Psoas muscle (tissue), 8 donors: ENCODE results near the gene OBSCN. TPM values are rescaled to one million over a fixed set of nuclear protein-coding genes. Genes with fewer than 3 reads are reported as not detected.

Experiments
- ATAC-seq, 4 donors: fragments of 200-7000 bp; cut with Tn5 transposase; one replicate each; pipeline ENCODE4 v1.9.1; 2020; ENCODE audit warnings: moderate library complexity in 3 of 4, mild to moderate bottlenecking in 2 of 4
- DNase-seq, 2 donors: peaks; one replicate each; pipeline ENCODE4 v3.0.0-alpha.2; 2020
- H3K27ac ChIP-seq: fragments of 200-600 bp; one replicate; pipeline ENCODE4 v1.8.0; 2022
- H3K27me3 ChIP-seq, 3 donors: fragments of 200-600 bp in 1 of 3; one replicate each; pipeline versions ENCODE4 v1.6.1 to v1.8.0; 2013 to 2022; ENCODE audit warnings: low read length in 2 of 3, mild to moderate bottlenecking in 2 of 3, moderate library complexity in 1 of 3; ENCODE audit not compliant: insufficient read depth in 3 of 3
- H3K36me3 ChIP-seq, 2 donors: fragments of 200-600 bp in 1 of 2; one replicate each; pipeline versions ENCODE4 v1.6.1 to v1.8.0; 2013 to 2022; ENCODE audit warnings: low read depth in 1 of 2, mild to moderate bottlenecking in 1 of 2, moderate library complexity in 1 of 2; ENCODE audit not compliant: insufficient read depth in 1 of 2
- H3K4me1 ChIP-seq: fragments of 200-600 bp; one replicate; pipeline ENCODE4 v1.8.0; 2022
- H3K4me3 ChIP-seq: fragments of 200-600 bp; one replicate; pipeline ENCODE4 v1.8.0; 2022; ENCODE audit warnings: mild to moderate bottlenecking
- H3K9me3 ChIP-seq: fragments of 200-600 bp; one replicate; pipeline ENCODE4 v1.8.0; 2022
- CTCF ChIP-seq: fragments of 200-600 bp; IDR thresholded peaks from one replicate; pipeline ENCODE4 v1.8.0; 2022; ENCODE audit warnings: antibody characterized with exemption
- WGBS, 3 donors: extraction: QIAGEN DNeasy Blood & Tissue Kit; methylation state at CpG; one replicate each; pipeline versions ENCODE4 v1.1.6 to v1.1.7; 2013; 5-methylcytosine and 5-hydroxymethylcytosine counted together
- intact Hi-C, 2 donors: fragments of 100-400 bp; cut with DNase I; formaldehyde crosslinking; loops; one replicate each; pipeline versions ENCODE4 v1.11.0 to v1.14.2; 2022
- polyA plus RNA-seq, 3 donors: library from polyadenylated mRNA; stranded (reverse); fragments of 200-250 nt; gene quantifications; one replicate each; pipeline ENCODE4 v1.2.3, GENCODE V29; 2013
- total RNA-seq, 4 donors: library from RNA; stranded (reverse); fragmentation: NEBNext Ultra II Directional in 2 of 4; extraction: Animal tissue kit (Norgen Biotek cat#: 25700) in 2 of 4; gene quantifications; one replicate each; pipeline versions ENCODE4 v1.2.1 to v1.2.4, GENCODE V29; 2021 to 2023
- donor health status: healthy with polysubstance abuse.
- donor health status: DM: no; HTN: no; CAD: no; lungs with moderate emphysema.
- donor health status: Bipolar disorder and iron deficiency.
- donor health status: healthy.
- donor health status: DM: yes; HTN: yes; CAD: no.
- donor health status: DM: no; HTN: no; CAD: no.
- donor health status: DM: no; HTN: no; CAD: no.
- donor health status: DM: yes; HTN: yes; CAD: no.

Gene OBSCN
- total and polyA plus RNA-seq, 7 donors = 397 to 1,869 (median 1,061) TPM

DNA sequence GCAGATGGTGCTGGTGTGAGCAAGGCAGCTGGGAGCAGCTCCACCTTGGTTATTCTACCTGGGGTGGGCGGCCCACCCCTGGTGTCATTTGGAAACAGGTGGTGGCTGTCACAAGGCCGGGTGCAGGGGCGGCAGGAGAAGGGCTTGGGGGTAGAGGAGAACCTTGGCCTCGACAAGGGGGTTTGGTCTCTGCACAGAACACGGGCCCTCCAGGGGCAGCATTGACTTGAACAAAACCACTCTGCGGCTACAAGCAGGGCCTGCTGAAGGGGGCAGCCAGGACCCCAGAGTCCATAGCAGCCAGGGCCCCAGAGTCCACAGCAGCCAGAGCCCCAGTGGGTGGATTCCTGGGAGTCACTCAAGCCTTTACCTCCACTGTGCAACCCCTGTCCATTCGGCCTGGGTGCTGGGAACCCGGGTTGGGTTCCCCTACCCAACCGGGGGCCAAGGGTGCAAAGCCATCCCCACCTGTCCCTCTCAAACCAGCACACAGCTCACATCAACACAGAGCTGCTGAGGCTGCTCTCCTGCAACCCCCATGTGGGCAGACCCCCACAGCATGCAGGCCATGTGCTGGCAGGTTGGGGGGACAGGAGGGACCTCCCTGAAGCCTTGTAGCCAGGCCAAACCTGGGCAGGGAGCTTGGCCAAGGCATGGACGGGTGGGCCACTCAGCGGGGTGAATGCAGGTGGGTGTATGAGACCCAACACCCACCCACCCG is 191.1 kb downstream of the OBSCN start:
- Histone ChIP-seq H3K36me3 (peaks cover 0 to 48% of the 10 kb centered on the region in 2 donors), H3K9me3 (no peaks in the 10 kb centered on the region), H3K27ac (no peak overlapping the region), H3K4me1 (peaks cover under 1% of the 10 kb centered on the region), H3K4me3 (no peak overlapping the region), H3K27me3 (no peaks in the 10 kb centered on the region)
- TF ChIP-seq CTCF = no peak
- intact Hi-C loops = loop anchor here in 1 of 2 donors (10.0 kb wide), 1 partner anchor 274 kb away; no protein-coding TSS in a partner anchor
- 90 to 95% (median 93%) methylated on average over 11 to 12 of the region's 12 CpGs for WGBS, 3 donors
- DNase-seq = no peak
- no peak for ATAC-seq

DNA sequence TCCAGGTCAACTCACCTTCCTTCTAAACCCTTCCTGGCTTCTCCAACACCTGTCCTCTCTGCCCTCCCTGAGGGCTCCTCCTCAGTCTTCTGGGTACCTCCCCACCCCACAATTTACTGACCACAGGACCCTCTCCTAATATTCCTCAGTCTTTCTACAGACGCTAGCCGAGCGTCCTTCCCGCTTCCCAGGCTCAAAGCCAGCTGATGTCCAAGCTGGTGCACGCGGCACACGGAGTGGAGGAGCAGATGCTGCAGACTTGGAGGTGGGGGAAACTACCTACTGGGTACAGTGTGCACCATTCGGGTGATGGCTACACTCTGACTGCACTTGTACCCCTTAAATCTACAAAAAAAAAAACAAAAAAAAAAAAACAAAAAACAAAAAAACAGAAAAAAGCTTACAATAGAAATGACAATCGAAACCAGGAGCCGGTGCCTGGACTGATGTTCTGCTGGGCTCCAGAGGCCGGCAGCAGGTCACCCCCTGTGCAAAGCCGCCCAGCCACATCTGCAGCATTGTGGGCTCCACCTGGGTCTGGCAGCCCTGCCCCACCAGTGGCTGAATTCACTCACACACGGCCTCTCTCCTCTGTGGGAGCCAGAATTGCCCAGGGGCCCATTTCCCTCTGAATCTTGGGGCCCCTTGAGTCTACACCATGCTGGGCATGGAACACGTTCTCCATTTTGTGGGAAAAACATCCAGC is 191.8 kb downstream of the OBSCN start:
- no peak for DNase-seq
- Histone ChIP-seq H3K27me3 (no peaks in the 10 kb centered on the region), H3K36me3 (peaks cover 0 to 45% of the 10 kb centered on the region in 2 donors), H3K27ac (no peak overlapping the region), H3K4me3 (no peak overlapping the region), H3K9me3 (no peaks in the 10 kb centered on the region), H3K4me1 (peaks cover 5% of the 10 kb centered on the region)
- no peak for TF ChIP-seq CTCF
- intact Hi-C loops = loop anchor here (10.0 kb wide), 2 partner anchors 265 to 275 kb away; no protein-coding TSS in a partner anchor
- ATAC-seq = no peak
- 91 to 94% (median 94%) methylated on average over 14 of the region's 14 CpGs for WGBS, 3 donors

DNA sequence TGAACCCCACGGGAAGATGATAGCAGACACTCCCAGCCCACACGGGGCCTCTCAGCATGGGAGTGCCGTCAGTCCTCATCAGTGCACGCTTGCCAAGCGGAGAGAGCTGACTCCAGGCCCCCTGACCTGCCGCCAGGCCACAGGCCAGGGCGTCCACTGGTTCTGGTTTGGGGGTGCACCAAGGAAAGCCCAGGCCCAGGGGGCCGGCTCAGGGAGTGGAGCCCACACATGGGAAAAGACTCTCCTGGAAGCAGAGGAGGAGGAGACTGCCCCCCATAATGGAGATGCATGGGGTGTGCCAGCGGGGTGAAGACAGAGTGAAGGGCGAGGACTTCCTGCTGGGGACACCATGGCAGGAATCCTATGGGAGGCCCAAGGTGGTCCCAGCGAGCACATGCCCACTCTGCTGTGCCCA is 192.4 kb downstream of the OBSCN start:
- no peak overlapping the region for H3K27ac ChIP-seq
- H3K36me3 ChIP-seq = peaks cover 0 to 40% of the 10 kb centered on the region in 2 donors
- no peaks in the 10 kb centered on the region for H3K27me3 ChIP-seq
- TF ChIP-seq CTCF = no peak
- WGBS, 3 donors = 85 to 92% (median 90%) methylated on average over 11 of the region's 11 CpGs
- ATAC-seq (no peak), DNase-seq (no peak)
- H3K4me3 ChIP-seq = no peak overlapping the region
- no peaks in the 10 kb centered on the region for H3K9me3 ChIP-seq
- H3K4me1 ChIP-seq = peaks cover 9% of the 10 kb centered on the region
- intact Hi-C loops = loop anchor here in 1 of 2 donors (10.0 kb wide), 1 partner anchor 265 kb away; no protein-coding TSS in a partner anchor

DNA sequence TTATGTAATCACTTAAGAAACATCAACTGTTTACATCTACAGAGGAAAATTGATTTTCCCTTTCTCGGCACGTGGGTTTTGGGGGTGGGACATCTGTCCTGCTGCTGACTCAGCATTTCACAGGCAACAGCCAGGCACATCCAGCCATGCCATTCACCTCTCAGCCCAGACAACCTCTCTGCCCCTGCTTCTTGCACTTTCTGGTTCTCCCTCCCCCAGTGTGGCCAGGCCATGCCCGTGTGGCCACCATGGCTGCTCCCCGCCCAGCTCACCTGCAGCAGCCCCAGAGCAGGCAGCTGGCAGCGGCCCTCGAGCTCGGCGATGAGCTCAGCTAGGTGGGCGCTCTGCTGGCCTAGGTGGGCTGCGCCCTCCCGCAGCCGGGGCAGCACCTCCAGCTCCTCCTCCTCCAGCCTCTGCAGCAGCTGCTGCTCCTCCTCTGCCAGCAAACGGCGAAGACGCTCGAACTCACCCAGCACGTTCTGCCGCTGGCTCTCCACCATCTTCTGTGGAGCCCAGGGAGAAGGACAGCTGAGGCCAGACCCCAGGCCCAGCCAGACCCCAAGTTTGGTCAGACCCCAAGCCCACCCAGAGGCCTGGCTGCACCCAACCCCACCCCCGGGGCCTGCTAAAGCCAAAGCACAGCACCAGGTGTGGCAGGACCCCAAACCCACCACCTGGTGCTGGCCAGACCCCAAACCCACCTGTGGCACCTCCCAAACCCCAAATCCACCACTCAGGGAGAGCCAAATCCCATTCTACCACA is 193.0 kb downstream of the OBSCN start:
- WGBS, 3 donors = 84 to 92% (median 88%) methylated on average over 19 of the region's 19 CpGs
- no peak for ATAC-seq
- H3K4me1 ChIP-seq = peaks cover 14% of the 10 kb centered on the region
- no peak overlapping the region for H3K27ac ChIP-seq
- no peak for TF ChIP-seq CTCF
- no peaks in the 10 kb centered on the region for H3K9me3 ChIP-seq
- DNase-seq = no peak
- H3K36me3 ChIP-seq = peaks cover 0 to 35% of the 10 kb centered on the region in 2 donors
- no peak overlapping the region for H3K4me3 ChIP-seq
- intact Hi-C loops = loop anchor here in 1 of 2 donors (10.0 kb wide), 1 partner anchor 266 kb away; no protein-coding TSS in a partner anchor
- no peaks in the 10 kb centered on the region for H3K27me3 ChIP-seq
